NB4 (cell line): ENCODE results near the gene SCN9A.

ENCODE experiments used
- MYC ChIP-seq: IDR thresholded peaks from 2 replicates; pipeline ENCODE4 v1.6.1; 2011; ENCODE audit warnings: low read depth, low read length
- POLR2A ChIP-seq: IDR thresholded peaks from 2 replicates; pipeline ENCODE4 v1.6.1; 2011; ENCODE audit warnings: mild to moderate bottlenecking; ENCODE audit not compliant: insufficient read length; ENCODE audit errors: extremely low read depth
- TF ChIP-seq, protein P1 (sequence below): IDR thresholded peaks from one replicate; pipeline ENCODE4 v1.5.1; 2012; ENCODE audit warnings: low read depth, low read length
- TF ChIP-seq, protein P2 (sequence below): IDR thresholded peaks from 2 replicates; pipeline ENCODE4 v1.6.1; 2011; ENCODE audit warnings: low read depth, low read length

DNA sequence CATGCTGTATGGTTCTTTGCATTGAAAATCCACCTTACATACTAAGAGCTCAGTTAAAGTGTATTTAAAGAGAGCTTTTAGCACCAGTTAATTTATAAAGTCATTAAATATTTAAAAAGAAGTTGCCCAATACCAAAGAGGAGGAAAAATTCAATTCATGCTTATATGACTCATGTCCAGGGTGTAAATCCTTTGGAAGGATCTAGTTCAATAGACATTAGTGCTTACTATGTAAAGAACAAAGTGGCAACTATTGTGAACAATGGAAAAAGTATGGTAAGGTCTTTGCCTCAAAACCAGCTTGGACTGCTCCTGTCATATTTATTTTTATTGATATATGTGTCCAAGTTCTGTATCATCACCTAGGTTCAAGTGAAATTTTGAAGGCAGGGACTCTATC is 90.5 kb downstream of the SCN9A start:
- TF ChIP-seq, protein P1, sequence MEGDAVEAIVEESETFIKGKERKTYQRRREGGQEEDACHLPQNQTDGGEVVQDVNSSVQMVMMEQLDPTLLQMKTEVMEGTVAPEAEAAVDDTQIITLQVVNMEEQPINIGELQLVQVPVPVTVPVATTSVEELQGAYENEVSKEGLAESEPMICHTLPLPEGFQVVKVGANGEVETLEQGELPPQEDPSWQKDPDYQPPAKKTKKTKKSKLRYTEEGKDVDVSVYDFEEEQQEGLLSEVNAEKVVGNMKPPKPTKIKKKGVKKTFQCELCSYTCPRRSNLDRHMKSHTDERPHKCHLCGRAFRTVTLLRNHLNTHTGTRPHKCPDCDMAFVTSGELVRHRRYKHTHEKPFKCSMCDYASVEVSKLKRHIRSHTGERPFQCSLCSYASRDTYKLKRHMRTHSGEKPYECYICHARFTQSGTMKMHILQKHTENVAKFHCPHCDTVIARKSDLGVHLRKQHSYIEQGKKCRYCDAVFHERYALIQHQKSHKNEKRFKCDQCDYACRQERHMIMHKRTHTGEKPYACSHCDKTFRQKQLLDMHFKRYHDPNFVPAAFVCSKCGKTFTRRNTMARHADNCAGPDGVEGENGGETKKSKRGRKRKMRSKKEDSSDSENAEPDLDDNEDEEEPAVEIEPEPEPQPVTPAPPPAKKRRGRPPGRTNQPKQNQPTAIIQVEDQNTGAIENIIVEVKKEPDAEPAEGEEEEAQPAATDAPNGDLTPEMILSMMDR: no peak
- TF ChIP-seq, protein P2, sequence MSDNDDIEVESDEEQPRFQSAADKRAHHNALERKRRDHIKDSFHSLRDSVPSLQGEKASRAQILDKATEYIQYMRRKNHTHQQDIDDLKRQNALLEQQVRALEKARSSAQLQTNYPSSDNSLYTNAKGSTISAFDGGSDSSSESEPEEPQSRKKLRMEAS: no peak
- TF ChIP-seq POLR2A (no peak), MYC (no peak)
